H1 (cell line): Measurements from ENCODE around the gene ISG20L2. TPM values are rescaled to one million over a fixed set of nuclear protein-coding genes. Genes with fewer than 3 reads are reported as not detected.
A peak's percentile ranks its signal among the peaks of the same experiment; 100 is the strongest.

Experiments used
- CTCF ChIA-PET: fragments of 300-600 bp; sonication (Branson Sonifier 250); formaldehyde crosslinking; loops from one replicate; lab custom pipeline; 2021; ENCODE audit not compliant: partially characterized antibody; lab: Charles Lee
- POLR2A ChIA-PET: fragments of 300-600 bp; sonication (Branson Sonifier 250); formaldehyde crosslinking; loops from one replicate; lab custom pipeline; 2021; ENCODE audit warnings: inconsistent platforms; ENCODE audit not compliant: partially characterized antibody; lab: Charles Lee
- DNase-seq, 2 experiments: peaks; one replicate each; pipeline versions ENCODE4 v3.0.0 to v3.0.0-alpha.2; 2010 to 2022; ENCODE audit warnings: low spot score in 2 of 2, low read depth in 1 of 2, mixed read lengths in 1 of 2
- FAIRE-seq: peaks from 2 replicates; lab custom pipeline; 2011; peaks lifted over from hg19 to GRCh38; lab: Jason Lieb, UNC
- H2AFZ ChIP-seq: 2 replicates; pipeline ENCODE4 v1.8.1; 2012; ENCODE audit warnings: low read length, inconsistent platforms
- H2AK5ac ChIP-seq: 2 replicates; pipeline ENCODE4 v1.6.1; 2013; ENCODE audit warnings: low read depth, low read length
- H2BK120ac ChIP-seq: replicated peaks from 2 replicates; pipeline ENCODE3; 2013; ENCODE audit warnings: low read depth, low read length, inconsistent platforms
- H2BK12ac ChIP-seq: 2 replicates; pipeline ENCODE4 v1.6.1; 2013; ENCODE audit warnings: low read depth, low read length
- H2BK15ac ChIP-seq: 2 replicates; pipeline ENCODE4 v1.6.1; 2013; ENCODE audit warnings: low read length
- H2BK20ac ChIP-seq: 2 replicates; pipeline ENCODE4 v1.6.1; 2013; ENCODE audit warnings: low read length
- H2BK5ac ChIP-seq: 2 replicates; pipeline ENCODE4 v1.6.1; 2013; ENCODE audit warnings: low read depth, low read length
- H3K14ac ChIP-seq: 2 replicates; pipeline ENCODE4 v1.6.1; 2013; ENCODE audit warnings: inconsistent platforms; ENCODE audit not compliant: insufficient read length
- H3K18ac ChIP-seq: 2 replicates; pipeline ENCODE4 v1.6.1; 2013; ENCODE audit warnings: low read length; ENCODE audit errors: extremely low read depth
- H3K23ac ChIP-seq: 2 replicates; pipeline ENCODE4 v1.6.1; 2013; ENCODE audit warnings: inconsistent platforms; ENCODE audit not compliant: insufficient read length
- H3K23me2 ChIP-seq: 2 replicates; pipeline ENCODE4 v1.6.1; 2013; ENCODE audit warnings: low read depth, low read length
- H3K27ac ChIP-seq: 2 replicates; pipeline ENCODE4 v1.6.1; 2011; ENCODE audit warnings: low read depth, low read length, inconsistent platforms
- H3K27me3 ChIP-seq, 4 experiments: replicated peaks in 1 of 4; 1 replicate in 1 of 4; 2 replicates in 3 of 4; pipeline versions ENCODE4 v1.6.1 to v1.8.1; 2011 to 2013; ENCODE audit warnings: low read length in 3 of 4, mild to moderate bottlenecking in 3 of 4, inconsistent platforms in 2 of 4, mixed read lengths in 2 of 4, moderate library complexity in 1 of 4; ENCODE audit not compliant: control insufficient read depth in 3 of 4, insufficient read depth in 3 of 4; ENCODE audit errors: extremely low read depth in 1 of 4
- H3K36me3 ChIP-seq, 4 experiments: 2 replicates each; pipeline versions ENCODE4 v1.6.1 to v1.8.1; 2011 to 2013; ENCODE audit warnings: mild to moderate bottlenecking in 4 of 4, low read length in 3 of 4, moderate library complexity in 2 of 4, control low read depth in 1 of 4, inconsistent platforms in 1 of 4; ENCODE audit not compliant: insufficient read depth in 4 of 4, control insufficient read depth in 2 of 4
- H3K4ac ChIP-seq: replicated peaks from 2 replicates; pipeline ENCODE3; 2013; ENCODE audit warnings: low read length, low read depth, mixed read lengths, inconsistent platforms; ENCODE audit not compliant: insufficient read length
- H3K4me1 ChIP-seq, 4 experiments: replicated peaks in 1 of 4; 1 replicate in 1 of 4; 2 replicates in 3 of 4; pipeline versions ENCODE4 v1.6.1 to v1.8.1; 2011 to 2013; ENCODE audit warnings: low read length in 3 of 4, inconsistent platforms in 2 of 4, mixed read lengths in 1 of 4; ENCODE audit not compliant: insufficient read depth in 4 of 4, control insufficient read depth in 3 of 4
- H3K4me2 ChIP-seq, 2 experiments: 2 replicates each; pipeline versions ENCODE4 v1.6.1 to v1.8.1; 2011 to 2013; ENCODE audit warnings: low read depth in 2 of 2, low read length in 2 of 2, control low read depth in 1 of 2, inconsistent platforms in 1 of 2, mild to moderate bottlenecking in 1 of 2; ENCODE audit not compliant: insufficient read depth in 1 of 2
- H3K4me3 ChIP-seq, 4 experiments: fragments of 200-600, 300-600 bp in 1 of 4; sonication (generic), shearing (Covaris generic), sonication (Bioruptor Twin) in 1 of 4; 2 replicates each; pipeline versions ENCODE4 v1.5.1 to v1.8.1; 2011 to 2016; ENCODE audit warnings: low read length in 4 of 4, low read depth in 3 of 4, control low read depth in 2 of 4, inconsistent platforms in 2 of 4, mild to moderate bottlenecking in 2 of 4, mixed read lengths in 1 of 4, moderate library complexity in 1 of 4; ENCODE audit not compliant: insufficient read depth in 2 of 4; ENCODE audit errors: extremely low read depth in 1 of 4
- H3K56ac ChIP-seq: replicated peaks from 2 replicates; pipeline ENCODE3; 2013; ENCODE audit warnings: low read depth, mild to moderate bottlenecking, mixed read lengths, low read length, inconsistent platforms; ENCODE audit not compliant: insufficient read length
- H3K79me1 ChIP-seq: 2 replicates; pipeline ENCODE4 v1.6.1; 2013; ENCODE audit warnings: low read depth, low read length, control low read depth
- H3K79me2 ChIP-seq, 2 experiments: 2 replicates each; pipeline versions ENCODE4 v1.6.1 to v1.8.1; 2012 to 2013; ENCODE audit warnings: low read length in 2 of 2, mild to moderate bottlenecking in 2 of 2, inconsistent platforms in 1 of 2; ENCODE audit not compliant: insufficient read depth in 2 of 2, control insufficient read depth in 1 of 2
- H3K9ac ChIP-seq, 4 experiments: replicated peaks in 1 of 4; 1 replicate in 1 of 4; 2 replicates in 3 of 4; pipeline versions ENCODE4 v1.6.1 to v1.8.1; 2011 to 2013; ENCODE audit warnings: low read depth in 3 of 4, low read length in 3 of 4, control low read depth in 2 of 4, mild to moderate bottlenecking in 2 of 4, moderate library complexity in 2 of 4, inconsistent platforms in 1 of 4; ENCODE audit errors: extremely low read depth in 1 of 4
- H3K9me3 ChIP-seq, 2 experiments: 2 replicates each; pipeline versions ENCODE4 v1.6.1 to v1.8.1; 2012 to 2013; ENCODE audit warnings: mild to moderate bottlenecking in 2 of 2, moderate library complexity in 2 of 2, control low read depth in 1 of 2, inconsistent platforms in 1 of 2, low read depth in 1 of 2, low read length in 1 of 2, mixed read lengths in 1 of 2; ENCODE audit not compliant: insufficient read depth in 2 of 2
- H4K20me1 ChIP-seq, 2 experiments: replicated peaks in 1 of 2; 2 replicates each; pipeline versions ENCODE3 to v1.8.1; 2011 to 2013; ENCODE audit warnings: inconsistent platforms in 2 of 2, low read length in 2 of 2, mild to moderate bottlenecking in 1 of 2; ENCODE audit not compliant: insufficient read depth in 2 of 2, control insufficient read depth in 1 of 2
- H4K5ac ChIP-seq: 2 replicates; pipeline ENCODE4 v1.6.1; 2013; ENCODE audit warnings: low read length, low read depth, mixed read lengths, inconsistent platforms; ENCODE audit not compliant: insufficient read length
- H4K8ac ChIP-seq: 2 replicates; pipeline ENCODE4 v1.8.0; 2013; ENCODE audit warnings: mild to moderate bottlenecking, moderate library complexity, low read length, inconsistent platforms; ENCODE audit not compliant: insufficient read depth; ENCODE audit errors: extremely low read depth
- H4K91ac ChIP-seq: replicated peaks from 2 replicates; pipeline ENCODE3; 2013; ENCODE audit warnings: low read length, mixed read lengths, inconsistent platforms; ENCODE audit not compliant: insufficient read length
- ASH2L ChIP-seq: fragments of 200-600, 300-600 bp; sonication (generic); IDR thresholded peaks from one replicate; pipeline ENCODE4 v1.7.1; 2017; ENCODE audit warnings: low read length
- BCL11A ChIP-seq, 2 experiments: IDR thresholded peaks; one replicate each; pipeline ENCODE4 v1.6.1; 2011; ENCODE audit warnings: low read depth in 2 of 2, low read length in 2 of 2, mild to moderate bottlenecking in 2 of 2
- BRCA1 ChIP-seq: IDR thresholded peaks from 2 replicates; pipeline ENCODE4 v1.6.1; 2012; ENCODE audit warnings: low read depth, low read length, improper control_type of control experiment
- CBX8 ChIP-seq: fragments of 300-800, 300-1000 bp; sonication (generic); IDR thresholded peaks from 2 replicates; pipeline ENCODE4 v1.7.1; 2016; ENCODE audit warnings: low read depth, low read length, borderline replicate concordance
- CHD1 ChIP-seq: IDR thresholded peaks from 2 replicates; pipeline ENCODE4 v1.6.1; 2012; ENCODE audit warnings: low read depth, low read length, improper control_type of control experiment
- EP300 ChIP-seq, 2 experiments: IDR thresholded peaks; 1 replicate in 1 of 2; 2 replicates in 1 of 2; pipeline ENCODE4 v1.6.1; 2011 to 2012; ENCODE audit warnings: low read depth in 2 of 2, low read length in 2 of 2, mild to moderate bottlenecking in 2 of 2, borderline replicate concordance in 1 of 2, inconsistent platforms in 1 of 2, moderate library complexity in 1 of 2
- HDAC6 ChIP-seq: IDR thresholded peaks from one replicate; pipeline ENCODE4 v1.7.1; 2012; ENCODE audit warnings: low read depth, mild to moderate bottlenecking, inconsistent platforms, low read length, moderate library complexity
- RXRA ChIP-seq: IDR thresholded peaks from 2 replicates; pipeline ENCODE4 v1.6.1; 2011; ENCODE audit warnings: low read depth, mild to moderate bottlenecking, low read length, moderate library complexity; ENCODE audit not compliant: insufficient read depth
- SP1 ChIP-seq: IDR thresholded peaks from 2 replicates; pipeline ENCODE4 v1.6.1; 2011; ENCODE audit warnings: low read depth, low read length
- whole genome bisulfite sequencing, 2 experiments: shearing (Covaris generic) in 1 of 2; methylation state at CpG; one replicate each; pipeline versions ENCODE4 v1.1.6 to v1.1.7; 2013 to 2015; ENCODE audit warnings: low lambda C conversion rate in 2 of 2, mixed read lengths in 2 of 2, inconsistent platforms in 1 of 2, low coverage in 1 of 2, missing lambda C conversion rate in 1 of 2; ENCODE audit not compliant: insufficient replicate concordance in 2 of 2, insufficient coverage in 1 of 2, insufficient read length in 1 of 2; ENCODE audit errors: extremely low coverage in 1 of 2, missing lambda C conversion rate in 1 of 2; 5-methylcytosine and 5-hydroxymethylcytosine counted together
- polyA plus RNA-seq, 7 experiments: library from polyadenylated mRNA; depleted of rRNA in 3 of 7; stranded (reverse) in 5 of 7; unstranded in 2 of 7; fragments of >200 nt in 5 of 7; fragments of 200-250 nt in 2 of 7; gene quantifications; 1 replicate in 5 of 7; 2 replicates in 1 of 7; 4 replicates in 1 of 7; pipeline versions ENCODE4 v1.2.1 to v1.2.3, GENCODE V29; 2011 to 2013; ENCODE audit warnings: missing spikeins in 2 of 7, mixed read lengths in 2 of 7
- total RNA-seq: library from RNA; stranded (reverse); fragmentation: NEBNext Ultra II Directional; extraction: Animal tissue kit (Norgen Biotek cat#: 25700); gene quantifications from 2 replicates; pipeline ENCODE4 v1.2.1, GENCODE V29; 2021
- TF ChIP-seq, protein P1 (sequence below): IDR thresholded peaks from 2 replicates; pipeline ENCODE4 v1.6.1; 2012; ENCODE audit warnings: low read length, inconsistent platforms

The ISG20L2 gene
- total and polyA plus RNA-seq, 2 of the 8 experiments (the other 6 are each of a cell fraction or from before 2014, with no cell fraction given), result 47.5 to 53.0 TPM

DNA sequence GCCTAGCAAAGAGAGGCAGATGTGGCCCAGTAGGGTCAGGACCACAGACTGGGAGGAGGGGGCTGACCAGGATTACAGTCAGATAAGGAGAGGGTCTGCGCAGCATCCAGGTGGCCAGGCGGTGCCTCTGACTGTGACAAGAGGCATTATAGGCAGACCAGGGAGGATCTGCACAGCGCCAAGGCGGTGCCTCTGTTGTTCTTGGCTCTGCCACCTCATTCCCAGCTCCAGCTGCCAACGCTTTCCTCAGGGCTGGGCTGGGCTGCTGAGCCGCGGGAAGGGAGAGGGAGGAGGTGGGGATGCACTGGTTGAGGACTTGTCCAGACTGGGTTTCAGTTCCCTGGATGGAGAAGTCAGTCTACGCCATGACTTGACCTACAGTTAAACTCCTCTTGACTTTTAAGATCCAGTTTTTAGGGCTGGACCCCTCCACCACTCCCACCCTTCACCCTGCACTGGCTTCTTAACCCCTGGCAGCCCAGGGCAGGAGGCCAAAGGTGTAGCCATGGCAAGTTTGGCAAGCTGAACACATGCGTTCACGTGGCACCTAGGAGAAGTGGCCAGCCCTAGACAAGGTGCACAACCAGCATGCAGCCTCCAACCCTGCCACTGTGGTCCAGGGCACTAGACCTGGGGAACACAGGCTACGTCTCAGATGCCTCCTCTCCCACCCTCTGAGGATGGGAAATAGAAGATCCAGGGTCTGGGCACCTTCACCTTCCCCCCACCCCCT lies 18.6 kb downstream of the ISG20L2 start:
- no peak for DNase-seq
- H4K20me1 ChIP-seq, result no peaks in the 10 kb centered on the region
- peak overlapping the region; percentile 46 to 77; a peak in 3 of 4 replicates for H3K4me2 ChIP-seq
- POLR2A ChIA-PET, result interaction anchor here (0.9 to 16.9 kb wide), 11 partner anchors 9 to 49 kb away, joined by 3 to 530 read pairs (median 13); partner anchors contain the start of genes HDGF, ISG20L2, METTL25B and MRPL24
- H2AK5ac ChIP-seq, result peak overlapping the region; percentile 29; the same call in 1 of the 2 replicates
- H2BK5ac ChIP-seq, result peak overlapping the region; percentile 6; the same call in 1 of the 2 replicates
- H3K4ac ChIP-seq, result no peak overlapping the region
- H4K5ac ChIP-seq, result no peak overlapping the region
- no peaks in the 10 kb centered on the region for H3K9me3 ChIP-seq
- no peak overlapping the region for H3K56ac ChIP-seq
- peaks cover 22% of the 10 kb centered on the region; the same call in 1 of the 2 replicates for H3K23me2 ChIP-seq
- peaks cover 0 to 4% (median 2%) of the 10 kb centered on the region in 4 experiments; a peak in 2 of 7 replicates for H3K27me3 ChIP-seq
- 86% methylated on average over 11 of the region's 11 CpGs; no CpG with 5 or more reads in 1 of the 2 experiments for WGBS, 2 experiments
- no peak overlapping the region; a peak in 1 of 7 replicates for H3K9ac ChIP-seq
- H3K4me3 ChIP-seq, result no peak overlapping the region; a peak in 1 of 8 replicates
- peak overlapping the region; percentile 97 for H2BK15ac ChIP-seq
- peaks cover 0 to 1% of the 10 kb centered on the region in 2 experiments; a peak in 1 of 4 replicates for H3K79me2 ChIP-seq
- H2BK20ac ChIP-seq, result no peak overlapping the region; the same call in none of the 2 replicates
- H2AFZ ChIP-seq, result no peak overlapping the region
- FAIRE-seq, result no peak
- CTCF ChIA-PET, result interaction anchor here (1.1 to 66.0 kb wide), 5 partner anchors 5 to 215 kb away, joined by 3 to 4284 read pairs (median 18); partner anchors contain the start of genes CRABP2, ISG20L2, METTL25B and NES
- no peak overlapping the region for H4K8ac ChIP-seq
- H3K27ac ChIP-seq, result no peak overlapping the region
- peak overlapping the region; percentile 88; the same call in 1 of the 2 replicates for H2BK12ac ChIP-seq
- peak overlapping the region; percentile 32 for H4K91ac ChIP-seq
- H3K4me1 ChIP-seq, result peaks cover 18 to 50% (median 38%) of the 10 kb centered on the region in 4 experiments
- H3K23ac ChIP-seq, result no peak overlapping the region
- no peak overlapping the region for H3K14ac ChIP-seq
- peak overlapping the region; percentile 15 for H2BK120ac ChIP-seq
- H3K36me3 ChIP-seq, result no peaks in the 10 kb centered on the region
- peak overlapping the region; percentile 65 for H3K18ac ChIP-seq
- H3K79me1 ChIP-seq, result no peaks in the 10 kb centered on the region
- TF ChIP-seq HDAC6 (no peak), RXRA (no peak), CBX8 (no peak), EP300 (IDR thresholded peaks at IDR 0.05; ENCODE audit: borderline replicate concordance in 1 of 2, low read depth in 2 of 2, low read length in 2 of 2) (no peak), SP1 (no peak), BRCA1 (no peak), CHD1 (no peak), BCL11A (IDR thresholded peaks at IDR 0.05; ENCODE audit: low read depth in 2 of 2, low read length in 2 of 2) (no peak), ASH2L (no peak)
- TF ChIP-seq, protein P1, sequence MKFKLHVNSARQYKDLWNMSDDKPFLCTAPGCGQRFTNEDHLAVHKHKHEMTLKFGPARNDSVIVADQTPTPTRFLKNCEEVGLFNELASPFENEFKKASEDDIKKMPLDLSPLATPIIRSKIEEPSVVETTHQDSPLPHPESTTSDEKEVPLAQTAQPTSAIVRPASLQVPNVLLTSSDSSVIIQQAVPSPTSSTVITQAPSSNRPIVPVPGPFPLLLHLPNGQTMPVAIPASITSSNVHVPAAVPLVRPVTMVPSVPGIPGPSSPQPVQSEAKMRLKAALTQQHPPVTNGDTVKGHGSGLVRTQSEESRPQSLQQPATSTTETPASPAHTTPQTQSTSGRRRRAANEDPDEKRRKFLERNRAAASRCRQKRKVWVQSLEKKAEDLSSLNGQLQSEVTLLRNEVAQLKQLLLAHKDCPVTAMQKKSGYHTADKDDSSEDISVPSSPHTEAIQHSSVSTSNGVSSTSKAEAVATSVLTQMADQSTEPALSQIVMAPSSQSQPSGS, result no peak
